BJ (cell line): Measurements from ENCODE around the gene AKR7A2. TPM values are rescaled to one million over a fixed set of nuclear protein-coding genes. Genes with fewer than 3 reads are reported as not detected.

ENCODE experiments used
- CTCF ChIA-PET: fragments of 350-600 bp; formaldehyde crosslinking; extraction: SDS; loops from one replicate; lab custom pipeline; 2021; ENCODE audit warnings: antibody characterized with exemption, inconsistent platforms; lab: Yijun Ruan, JAX
- POLR2A ChIA-PET: fragments of 300-600 bp; sonication (Branson Sonifier 250); formaldehyde crosslinking; extraction: SDS; loops from one replicate; lab custom pipeline; 2021; ENCODE audit warnings: antibody characterized with exemption; lab: Charles Lee
- DNase-seq: peaks from one replicate; pipeline ENCODE4 v3.0.0-alpha.2; 2011; ENCODE audit warnings: low read depth
- H3K27me3 ChIP-seq: 2 replicates; pipeline ENCODE4 v1.6.0; 2011; ENCODE audit warnings: low read length; ENCODE audit not compliant: control insufficient read depth, insufficient read depth
- H3K36me3 ChIP-seq: 2 replicates; pipeline ENCODE4 v1.5.1; 2011; ENCODE audit warnings: low read length; ENCODE audit not compliant: control insufficient read depth, insufficient read depth
- H3K4me3 ChIP-seq: 2 replicates; pipeline ENCODE4 v1.5.1; 2011; ENCODE audit warnings: low read depth, mild to moderate bottlenecking, control low read depth, low read length
- CTCF ChIP-seq: IDR thresholded peaks from 2 replicates; pipeline ENCODE4 v1.5.1; 2011; ENCODE audit warnings: low read depth, mild to moderate bottlenecking, control low read depth, inconsistent platforms, low read length, moderate library complexity; ENCODE audit not compliant: insufficient read depth
- polyA plus RNA-seq: library from polyadenylated mRNA; depleted of rRNA; stranded (reverse); fragments of >200 nt; gene quantifications from 2 replicates; pipeline ENCODE4 v1.2.3, GENCODE V29; 2011

AKR7A2 gene
- polyA plus RNA-seq, 1 experiment = 73.6 TPM

DNA sequence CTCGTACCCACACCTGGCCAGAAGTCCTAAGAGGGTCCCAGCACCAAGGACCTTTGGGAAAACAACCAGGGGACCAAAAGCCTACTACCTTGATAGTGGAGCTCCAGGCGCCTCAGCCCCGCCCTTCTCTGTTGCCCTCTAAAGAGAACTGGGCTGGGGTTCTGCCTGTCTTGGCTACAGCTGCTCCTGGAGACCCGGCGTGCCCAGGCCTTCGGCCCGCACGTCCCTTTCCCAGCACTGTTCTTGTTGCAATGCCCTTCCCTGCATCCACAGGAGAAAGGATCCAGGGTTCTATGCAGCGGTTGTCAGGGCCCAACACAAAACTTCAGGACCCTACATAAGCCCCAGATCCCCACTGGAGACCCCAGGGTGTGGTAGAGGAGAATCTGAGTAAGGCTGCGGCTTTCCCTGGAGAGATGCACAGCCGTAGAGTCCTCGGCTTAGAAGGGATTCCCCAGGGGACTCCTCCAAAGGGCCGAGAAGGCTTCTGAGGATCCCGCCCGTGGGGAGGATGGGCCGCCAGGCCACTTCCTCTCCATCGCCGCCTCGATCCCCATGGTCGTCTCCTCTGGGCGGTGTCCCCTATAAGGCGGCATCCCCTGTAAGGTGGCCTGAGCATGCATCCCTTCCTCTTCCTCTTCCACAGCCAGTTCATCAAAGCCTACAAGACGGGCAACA is 12.2 kb upstream of the AKR7A2 start:
- no peak for DNase-seq
- no peak overlapping the region for H3K4me3 ChIP-seq
- ChIA-PET POLR2A (no interaction called here), CTCF (no interaction called here)
- TF ChIP-seq CTCF = no peak
- no peaks in the 10 kb centered on the region for H3K27me3 ChIP-seq
- H3K36me3 ChIP-seq = peaks cover 35% of the 10 kb centered on the region

GRCh38 chr1:19322481-19322880 is 10.5 kb upstream of the AKR7A2 start:
- peaks cover 33% of the 10 kb centered on the region for H3K36me3 ChIP-seq

GRCh38 chr1:19321071-19321470 is 9.1 kb upstream of the AKR7A2 start:
- H3K36me3 ChIP-seq = peaks cover 23% of the 10 kb centered on the region
- H3K27me3 ChIP-seq = no peaks in the 10 kb centered on the region
- CTCF ChIA-PET = interaction anchor here (0.5 kb wide), 1 partner anchor 262 kb away, joined by 3 read pairs; no protein-coding TSS in a partner anchor
- H3K4me3 ChIP-seq = no peak overlapping the region
- no peak for DNase-seq
- TF ChIP-seq CTCF = no peak
- POLR2A ChIA-PET = no interaction called here

More at GRCh38 chr1:19322481-19322880, 10.5 kb upstream of the AKR7A2 start:
- TF ChIP-seq CTCF = no peak
- POLR2A ChIA-PET = no interaction called here
- no peak for DNase-seq
- CTCF ChIA-PET = interaction anchor here (0.8 to 1.6 kb wide), 2 partner anchors 11 to 22 kb away, joined by 3 read pairs; no protein-coding TSS in a partner anchor
- Histone ChIP-seq H3K27me3 (no peaks in the 10 kb centered on the region), H3K4me3 (no peak overlapping the region)

DNA sequence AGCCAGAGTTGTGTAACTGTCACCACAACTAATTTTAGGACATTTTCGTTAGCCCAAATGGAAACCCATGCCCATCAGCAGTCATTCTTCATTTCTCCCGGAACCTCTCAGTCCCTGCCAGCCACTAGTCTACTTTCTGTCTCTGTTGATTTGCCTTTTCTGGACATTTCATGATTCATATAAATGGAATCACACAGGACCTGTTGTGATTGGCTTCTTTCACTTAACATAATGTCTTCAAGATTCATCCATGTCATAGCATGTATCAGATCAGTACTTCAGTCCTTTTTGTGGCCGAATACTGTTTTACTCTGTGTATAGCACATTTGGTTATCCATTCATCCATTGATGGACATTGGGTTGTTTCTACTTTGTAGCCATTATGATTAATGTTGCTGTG is 7.3 kb upstream of the AKR7A2 start:
- POLR2A ChIA-PET = no interaction called here
- no peaks in the 10 kb centered on the region for H3K27me3 ChIP-seq
- H3K4me3 ChIP-seq = no peak overlapping the region
- peaks cover 8% of the 10 kb centered on the region; the same call in 1 of the 2 replicates for H3K36me3 ChIP-seq
- TF ChIP-seq CTCF = no peak
- no peak for DNase-seq
- CTCF ChIA-PET = no interaction called here

DNA sequence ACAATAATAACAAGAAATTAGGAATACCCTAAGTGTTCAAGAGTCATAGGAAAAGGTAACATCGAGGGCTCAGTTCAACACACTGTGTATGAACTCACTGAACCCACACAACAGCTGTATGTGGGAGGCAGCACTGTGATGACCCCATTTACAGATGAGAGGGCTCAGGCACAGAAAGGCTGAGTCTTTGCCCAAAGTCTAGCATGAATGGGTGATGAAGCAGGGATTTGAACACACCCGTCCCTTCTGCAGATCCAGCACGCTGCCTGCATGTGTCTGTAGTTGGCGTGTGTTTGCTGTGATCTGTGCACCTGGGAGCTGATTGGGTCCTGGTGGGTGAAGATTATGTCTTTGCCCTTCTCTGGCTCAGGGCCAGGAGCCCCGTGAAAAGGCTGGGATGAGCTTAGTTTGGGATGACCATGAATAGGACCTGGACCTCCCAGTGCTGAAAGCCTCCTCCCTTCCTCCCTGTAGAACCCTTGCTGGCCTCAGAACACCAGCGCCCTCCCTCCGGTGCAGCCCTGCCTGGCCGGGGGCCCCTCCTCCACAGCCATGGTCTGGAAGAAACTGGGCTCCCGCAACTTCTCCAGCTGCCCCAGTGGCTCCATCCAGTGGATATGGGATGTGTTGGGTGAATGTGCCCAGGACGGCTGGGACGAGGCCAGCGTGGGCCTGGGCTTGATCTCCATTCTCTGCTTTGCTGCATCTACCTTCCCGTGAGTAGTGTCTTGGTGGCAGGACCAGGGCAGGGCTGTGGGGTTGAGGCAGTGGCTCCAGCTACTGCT is 5.4 kb upstream of the AKR7A2 start:
- ChIA-PET POLR2A (no interaction called here), CTCF (interaction anchor here (1.0 kb wide), 1 partner anchor 24 kb away, joined by 3 read pairs; no protein-coding TSS in a partner anchor)
- DNase-seq = no peak
- Histone ChIP-seq H3K4me3 (no peak overlapping the region), H3K36me3 (peaks cover 3% of the 10 kb centered on the region; the same call in 1 of the 2 replicates), H3K27me3 (no peaks in the 10 kb centered on the region)
- TF ChIP-seq CTCF = no peak
